HepG2 (cell line): ENCODE data around the gene TRIM7. TPM values are rescaled to one million over a fixed set of nuclear protein-coding genes. Genes with fewer than 3 reads are reported as not detected.

ENCODE experiments used
- AGO1 ChIP-seq: fragments of 200-400 bp; formaldehyde crosslinking; IDR thresholded peaks from 2 replicates; pipeline ENCODE4 v1.6.1; 2017; ENCODE audit warnings: mild to moderate bottlenecking, low read depth, low read length, moderate library complexity; ENCODE audit not compliant: poor library complexity, severe bottlenecking
- CBX5 ChIP-seq: sonication (generic); formaldehyde crosslinking; IDR thresholded peaks from 2 replicates; pipeline ENCODE4 v1.4.0; 2020; ENCODE audit warnings: missing genetic modification reagents, borderline replicate concordance
- CHD4 ChIP-seq: fragments of 200-600 bp; sonication (generic); IDR thresholded peaks from 2 replicates; pipeline ENCODE4 v1.7.0; 2017; ENCODE audit warnings: mild to moderate bottlenecking, low read length, borderline replicate concordance
- GZF1 ChIP-seq: sonication (generic); formaldehyde crosslinking; IDR thresholded peaks from 2 replicates; pipeline ENCODE4 v1.5.1; 2020; ENCODE audit warnings: mild to moderate bottlenecking, missing genetic modification reagents
- JUN ChIP-seq: sonication (generic); formaldehyde crosslinking; IDR thresholded peaks from 2 replicates; pipeline ENCODE4 v1.4.0; 2020; ENCODE audit warnings: mild to moderate bottlenecking, missing genetic modification reagents
- MBD4 ChIP-seq: IDR thresholded peaks from 2 replicates; pipeline ENCODE4 v1.6.1; 2012; ENCODE audit warnings: low read length, inconsistent platforms, borderline replicate concordance
- POLR2AphosphoS5 ChIP-seq: IDR thresholded peaks from 2 replicates; pipeline ENCODE4 v1.6.1; 2012; ENCODE audit warnings: low read depth, low read length
- RBM22 ChIP-seq: fragments of 200-400 bp; formaldehyde crosslinking; optimal IDR thresholded peaks from 2 replicates; pipeline ENCODE3; 2017; ENCODE audit warnings: mild to moderate bottlenecking, low read length, moderate library complexity
- SOX5 ChIP-seq: IDR thresholded peaks from 2 replicates; pipeline ENCODE4 v1.6.1; 2016; ENCODE audit warnings: borderline replicate concordance
- SP140L ChIP-seq: sonication (generic); formaldehyde crosslinking; IDR thresholded peaks from 2 replicates; pipeline ENCODE4 v1.4.0; 2020; ENCODE audit warnings: missing genetic modification reagents, borderline replicate concordance
- SP5 ChIP-seq: IDR thresholded peaks from 2 replicates; pipeline ENCODE4 v1.6.1; 2016; ENCODE audit warnings: low read depth, borderline replicate concordance
- TCF12 ChIP-seq, 2 experiments: fragments of 450-650 bp in 1 of 2; sonication (generic) in 1 of 2; formaldehyde crosslinking in 1 of 2; IDR thresholded peaks; 2 replicates each; pipeline versions ENCODE4 v1.6.1 to v1.8.0; 2017 to 2022; ENCODE audit warnings: antibody characterized with exemption in 1 of 2, mild to moderate bottlenecking in 1 of 2, missing genetic modification reagents in 1 of 2, moderate library complexity in 1 of 2
- TGIF2 ChIP-seq: IDR thresholded peaks from 2 replicates; pipeline ENCODE4 v1.6.1; 2016; ENCODE audit warnings: control low read depth, missing compliant biosample characterization
- YEATS4 ChIP-seq: sonication (generic); formaldehyde crosslinking; IDR thresholded peaks from 2 replicates; pipeline ENCODE4 v1.4.0; 2020; ENCODE audit warnings: missing genetic modification reagents, borderline replicate concordance
- ZBTB20 ChIP-seq: sonication (generic); formaldehyde crosslinking; IDR thresholded peaks from 2 replicates; pipeline ENCODE4 v1.8.1; 2023; ENCODE audit warnings: missing genetic modification reagents, low read depth, mild to moderate bottlenecking, borderline replicate concordance
- ZNF30 ChIP-seq: sonication (generic); formaldehyde crosslinking; IDR thresholded peaks from 2 replicates; pipeline ENCODE4 v1.5.0; 2020; ENCODE audit warnings: mild to moderate bottlenecking, missing genetic modification reagents
- ZNF556 ChIP-seq: sonication (generic); formaldehyde crosslinking; IDR thresholded peaks from 2 replicates; pipeline ENCODE4 v1.4.0; 2020; ENCODE audit warnings: mild to moderate bottlenecking, missing genetic modification reagents, borderline replicate concordance
- ZNF557 ChIP-seq: sonication (generic); formaldehyde crosslinking; IDR thresholded peaks from 2 replicates; pipeline ENCODE4 v1.4.0; 2020; ENCODE audit warnings: missing genetic modification reagents
- ZNF678 ChIP-seq: sonication (generic); formaldehyde crosslinking; IDR thresholded peaks from 2 replicates; pipeline ENCODE4 v1.4.0; 2020; ENCODE audit warnings: mild to moderate bottlenecking, missing genetic modification reagents
- ZNF7 ChIP-seq: IDR thresholded peaks from 2 replicates; pipeline ENCODE4 v1.6.1; 2016; ENCODE audit warnings: missing biosample characterization, missing genetic modification reagents
- ZNF761 ChIP-seq: sonication (generic); formaldehyde crosslinking; conservative IDR thresholded peaks from 2 replicates; pipeline ENCODE4 v1.4.0; 2020; ENCODE audit warnings: mild to moderate bottlenecking, missing genetic modification reagents
- ZNF850 ChIP-seq: sonication (generic); formaldehyde crosslinking; conservative IDR thresholded peaks from 2 replicates; pipeline ENCODE4 v1.9.0; 2021; ENCODE audit warnings: mild to moderate bottlenecking, missing genetic modification reagents
- polyA plus RNA-seq, 8 experiments: library from polyadenylated mRNA; depleted of rRNA in 3 of 8; stranded (reverse) in 7 of 8; unstranded in 1 of 8; fragments of >200 nt; fragmentation: Illumina TruSeq in 4 of 8; extraction: Trizol in 4 of 8; gene quantifications; 2 replicates each; pipeline versions ENCODE4 v1.2.1 to v1.2.3, GENCODE V29; 2011 to 2016; ENCODE audit warnings: low read depth in 4 of 8, missing spikeins in 1 of 8, mixed read lengths in 1 of 8; ENCODE audit not compliant: insufficient read depth in 1 of 8
- total RNA-seq, 5 experiments: library from RNA; depleted of rRNA; stranded (reverse); fragments of >200 nt; fragmentation: Illumina TruSeq; extraction: Trizol; gene quantifications; 2 replicates each; pipeline ENCODE4 v1.2.3, GENCODE V29; 2016; ENCODE audit warnings: low read depth in 1 of 5
- TF ChIP-seq, protein P1 (sequence below): sonication (generic); formaldehyde crosslinking; IDR thresholded peaks from 2 replicates; pipeline ENCODE4 v1.8.0; 2023; ENCODE audit warnings: mild to moderate bottlenecking, missing genetic modification reagents
- TF ChIP-seq, protein P2 (sequence below): sonication (generic); formaldehyde crosslinking; IDR thresholded peaks from 2 replicates; pipeline ENCODE4 v1.8.1; 2023; ENCODE audit warnings: mild to moderate bottlenecking, moderate library complexity, missing genetic modification reagents
- TF ChIP-seq, protein P3 (sequence below): sonication (generic); formaldehyde crosslinking; IDR thresholded peaks from 2 replicates; pipeline ENCODE4 v1.4.0; 2020; ENCODE audit warnings: mild to moderate bottlenecking, missing genetic modification reagents
- TF ChIP-seq, protein P4 (sequence below): sonication (generic); formaldehyde crosslinking; IDR thresholded peaks from 2 replicates; pipeline ENCODE4 v1.4.0; 2020; ENCODE audit warnings: mild to moderate bottlenecking, missing genetic modification reagents

Gene TRIM7
- total and polyA plus RNA-seq, 2 of the 13 experiments (the other 11 are each of a cell fraction or from before 2014, with no cell fraction given), result 0.13 TPM; not detected in 1

DNA sequence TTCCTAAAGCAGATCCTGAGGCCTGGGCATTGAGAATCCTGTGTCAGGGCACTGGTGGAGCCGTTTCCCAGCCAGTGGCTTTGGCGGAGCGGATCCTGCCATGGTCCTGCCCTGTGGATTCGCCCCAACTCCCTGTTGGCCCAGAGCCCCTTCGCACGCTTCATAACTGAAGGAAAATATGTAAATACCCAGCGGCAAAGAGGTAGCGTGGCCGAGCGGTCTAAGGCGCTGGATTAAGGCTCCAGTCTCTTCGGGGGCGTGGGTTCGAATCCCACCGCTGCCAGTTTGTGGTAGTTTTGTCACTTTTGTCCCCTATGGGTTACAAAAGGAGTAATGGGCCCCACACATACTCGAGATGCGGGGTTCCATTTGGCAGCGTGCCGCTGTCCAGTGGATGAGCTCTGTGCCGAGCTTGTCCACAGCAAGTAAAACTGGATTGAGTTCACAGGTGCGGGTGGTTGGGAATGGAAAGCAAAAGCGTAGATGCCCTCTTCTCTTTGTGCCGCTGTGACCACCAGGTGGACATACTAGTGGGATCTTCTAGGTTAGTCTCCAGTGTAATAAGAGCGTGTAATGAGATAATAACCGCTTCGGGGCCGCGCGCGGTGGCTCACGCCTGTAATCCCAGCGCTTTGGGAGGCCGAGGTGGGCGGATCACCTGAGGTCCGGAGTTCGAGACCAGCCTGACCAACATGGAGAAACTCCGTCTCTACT, 17.3 kb downstream of the TRIM7 start (continued):
- TF ChIP-seq RBM22 (peak; percentile 95), POLR2AphosphoS5 (no peak), SP140L (peak; percentile 47; the same call in 1 of the 2 replicates), TCF12 (IDR thresholded peaks at IDR 0.05) (no peak), TCF12 (CRISPR knock-in tag; IDR thresholded peaks at IDR 0.05) (no peak), SOX5 (CRISPR knock-in tag) (no peak; the same call in 1 of the 2 replicates), ZNF850 (CRISPR knock-in tag) (no peak), JUN (CRISPR knock-in tag) (0 out of 2 replicates have a peak, but pooled peaks have one; percentile 21), AGO1 (no peak), ZNF556 (peak; percentile 89), GZF1 (CRISPR knock-in tag) (no peak), TGIF2 (CRISPR knock-in tag) (peak; percentile 69), MBD4 (no peak), CBX5 (CRISPR knock-in tag) (no peak), ZNF7 (peak; percentile 19; the same call in 1 of the 2 replicates), ZNF557 (CRISPR knock-in tag) (peak; percentile 78; the same call in 1 of the 2 replicates), ZNF761 (CRISPR knock-in tag) (peak; percentile 24; the same call in 1 of the 2 replicates), YEATS4 (CRISPR knock-in tag) (peak; percentile 49; the same call in 1 of the 2 replicates), SP5 (CRISPR knock-in tag) (0 out of 2 replicates have a peak, but pooled peaks have one; percentile 18), CHD4 (peak; percentile 97), ZNF30 (CRISPR knock-in tag) (no peak), ZBTB20 (CRISPR knock-in tag) (peak; percentile 77; the same call in 1 of the 2 replicates), ZNF678 (no peak)
- TF ChIP-seq, protein P1, sequence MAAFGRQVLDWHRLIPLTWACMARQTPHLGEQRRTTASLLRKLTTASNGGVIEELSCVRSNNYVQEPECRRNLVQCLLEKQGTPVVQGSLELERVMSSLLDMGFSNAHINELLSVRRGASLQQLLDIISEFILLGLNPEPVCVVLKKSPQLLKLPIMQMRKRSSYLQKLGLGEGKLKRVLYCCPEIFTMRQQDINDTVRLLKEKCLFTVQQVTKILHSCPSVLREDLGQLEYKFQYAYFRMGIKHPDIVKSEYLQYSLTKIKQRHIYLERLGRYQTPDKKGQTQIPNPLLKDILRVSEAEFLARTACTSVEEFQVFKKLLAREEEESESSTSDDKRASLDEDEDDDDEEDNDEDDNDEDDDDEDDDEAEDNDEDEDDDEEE, result peak; percentile 32; the same call in 1 of the 2 replicates
- TF ChIP-seq, protein P2, sequence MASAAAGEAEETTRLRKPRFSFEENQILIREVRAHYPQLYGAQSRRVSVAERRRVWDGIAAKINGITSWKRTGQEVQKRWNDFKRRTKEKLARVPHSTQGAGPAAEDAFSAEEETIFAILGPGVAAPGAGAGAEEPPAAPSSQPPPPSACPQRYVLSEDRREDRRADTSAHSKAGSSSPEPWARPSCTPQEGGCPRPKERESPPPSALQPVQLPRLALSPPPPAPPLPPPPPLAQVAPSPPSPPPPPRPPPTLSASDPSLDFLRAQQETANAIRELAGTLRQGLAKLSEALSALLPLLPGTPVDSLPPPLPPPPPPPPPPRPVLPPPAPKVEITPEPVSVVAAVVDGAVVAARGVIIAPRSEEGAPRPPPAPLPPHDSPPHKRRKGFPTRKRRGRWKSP, result peak; percentile 71; the same call in 1 of the 2 replicates
- TF ChIP-seq, protein P3, sequence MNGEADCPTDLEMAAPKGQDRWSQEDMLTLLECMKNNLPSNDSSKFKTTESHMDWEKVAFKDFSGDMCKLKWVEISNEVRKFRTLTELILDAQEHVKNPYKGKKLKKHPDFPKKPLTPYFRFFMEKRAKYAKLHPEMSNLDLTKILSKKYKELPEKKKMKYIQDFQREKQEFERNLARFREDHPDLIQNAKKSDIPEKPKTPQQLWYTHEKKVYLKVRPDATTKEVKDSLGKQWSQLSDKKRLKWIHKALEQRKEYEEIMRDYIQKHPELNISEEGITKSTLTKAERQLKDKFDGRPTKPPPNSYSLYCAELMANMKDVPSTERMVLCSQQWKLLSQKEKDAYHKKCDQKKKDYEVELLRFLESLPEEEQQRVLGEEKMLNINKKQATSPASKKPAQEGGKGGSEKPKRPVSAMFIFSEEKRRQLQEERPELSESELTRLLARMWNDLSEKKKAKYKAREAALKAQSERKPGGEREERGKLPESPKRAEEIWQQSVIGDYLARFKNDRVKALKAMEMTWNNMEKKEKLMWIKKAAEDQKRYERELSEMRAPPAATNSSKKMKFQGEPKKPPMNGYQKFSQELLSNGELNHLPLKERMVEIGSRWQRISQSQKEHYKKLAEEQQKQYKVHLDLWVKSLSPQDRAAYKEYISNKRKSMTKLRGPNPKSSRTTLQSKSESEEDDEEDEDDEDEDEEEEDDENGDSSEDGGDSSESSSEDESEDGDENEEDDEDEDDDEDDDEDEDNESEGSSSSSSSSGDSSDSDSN (CRISPR knock-in tag), result peak; percentile 76
- TF ChIP-seq, protein P4, sequence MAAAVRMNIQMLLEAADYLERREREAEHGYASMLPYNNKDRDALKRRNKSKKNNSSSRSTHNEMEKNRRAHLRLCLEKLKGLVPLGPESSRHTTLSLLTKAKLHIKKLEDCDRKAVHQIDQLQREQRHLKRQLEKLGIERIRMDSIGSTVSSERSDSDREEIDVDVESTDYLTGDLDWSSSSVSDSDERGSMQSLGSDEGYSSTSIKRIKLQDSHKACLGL (CRISPR knock-in tag), result no peak
